Activated T-cell treated with anti-CD3 and anti-CD28 coated beads, Interleukin-2, amount 50 U/mL, for 72 hours (primary cell): Measurements from ENCODE around the gene ACTL10. TPM values are rescaled to one million over a fixed set of nuclear protein-coding genes. Genes with fewer than 3 reads are reported as not detected.

Experiments used
- ATAC-seq, 2 donors: fragments of 150-1000 bp; cut with Tn5 transposase; replicated peaks in 1 of 2; 2 replicates each; pipeline ENCODE4 v1.10.0; 2021; ENCODE audit warnings: moderate library complexity in 2 of 2, mild to moderate bottlenecking in 1 of 2
- DNase-seq, 2 donors: peaks; one replicate each; pipeline ENCODE4 v3.0.0; 2021 to 2022; ENCODE audit warnings: mixed read lengths in 1 of 2
- H3K27ac Mint-ChIP-seq: one replicate; pipeline ENCODE4 v1.8.0; 2022; ENCODE audit warnings: mild to moderate bottlenecking, moderate library complexity, mixed read lengths
- H3K27me3 Mint-ChIP-seq: one replicate; pipeline ENCODE4 v1.8.0; 2022; ENCODE audit warnings: low read depth, mixed read lengths
- H3K36me3 Mint-ChIP-seq, 2 donors: one replicate each; pipeline ENCODE4 v1.8.0; 2022; ENCODE audit warnings: mixed read lengths in 2 of 2, mild to moderate bottlenecking in 1 of 2; ENCODE audit not compliant: insufficient read depth in 2 of 2
- H3K4me1 Mint-ChIP-seq: one replicate; pipeline ENCODE4 v1.8.0; 2022; ENCODE audit warnings: low read depth, mixed read lengths
- H3K4me3 Mint-ChIP-seq, 2 donors: one replicate each; pipeline ENCODE4 v1.8.0; 2022; ENCODE audit warnings: mild to moderate bottlenecking in 2 of 2, mixed read lengths in 2 of 2, moderate library complexity in 2 of 2
- H3K9me3 Mint-ChIP-seq, 2 donors: one replicate each; pipeline ENCODE4 v1.8.0; 2022; ENCODE audit warnings: mixed read lengths in 2 of 2
- total RNA-seq, 2 donors: library from RNA; stranded (reverse); gene quantifications; one replicate each; pipeline ENCODE4 v1.2.3, GENCODE V29; 2022

Gene ACTL10
- total RNA-seq, 2 donors from 2014 or later: 1.4 to 1.8 TPM

GRCh38 chr20:33707668-33708067, 40.9 kb downstream of the ACTL10 start:
- DNase-seq: no peak
- ATAC-seq: no peak
- Mint-ChIP-seq H3K36me3 (peaks cover 3 to 5% of the 10 kb centered on the region in 2 donors), H3K9me3 (no peaks in the 10 kb centered on the region), H3K27ac (no peak overlapping the region), H3K27me3 (no peaks in the 10 kb centered on the region), H3K4me1 (peaks cover 23% of the 10 kb centered on the region), H3K4me3 (no peak overlapping the region)

- peak overlapping the region in 1 of 2 donors; percentile 30 for H3K4me3 Mint-ChIP-seq
- peaks cover 3 to 13% of the 10 kb centered on the region in 2 donors for H3K36me3 Mint-ChIP-seq
- no peaks in the 10 kb centered on the region for H3K9me3 Mint-ChIP-seq
- H3K27me3 Mint-ChIP-seq: no peaks in the 10 kb centered on the region
- DNase-seq (peak; percentile 9 to 29), ATAC-seq (peak; percentile 76 to 85)
- peak overlapping the region; percentile 88 for H3K27ac Mint-ChIP-seq
- H3K4me1 Mint-ChIP-seq: peaks cover 23% of the 10 kb centered on the region
Measured at GRCh38 chr20:33709398-33709797, 42.7 kb downstream of the ACTL10 start.

GRCh38 chr20:33709905-33710541, 43.3 kb downstream of the ACTL10 start:
- H3K9me3 Mint-ChIP-seq: no peaks in the 10 kb centered on the region
- DNase-seq: no peak
- peak; percentile 7 to 49 for ATAC-seq
- no peaks in the 10 kb centered on the region for H3K27me3 Mint-ChIP-seq
- peak overlapping the region; percentile 84 for H3K27ac Mint-ChIP-seq
- H3K36me3 Mint-ChIP-seq: peaks cover 3 to 13% of the 10 kb centered on the region in 2 donors
- no peak overlapping the region for H3K4me3 Mint-ChIP-seq
- H3K4me1 Mint-ChIP-seq: peaks cover 23% of the 10 kb centered on the region

DNA sequence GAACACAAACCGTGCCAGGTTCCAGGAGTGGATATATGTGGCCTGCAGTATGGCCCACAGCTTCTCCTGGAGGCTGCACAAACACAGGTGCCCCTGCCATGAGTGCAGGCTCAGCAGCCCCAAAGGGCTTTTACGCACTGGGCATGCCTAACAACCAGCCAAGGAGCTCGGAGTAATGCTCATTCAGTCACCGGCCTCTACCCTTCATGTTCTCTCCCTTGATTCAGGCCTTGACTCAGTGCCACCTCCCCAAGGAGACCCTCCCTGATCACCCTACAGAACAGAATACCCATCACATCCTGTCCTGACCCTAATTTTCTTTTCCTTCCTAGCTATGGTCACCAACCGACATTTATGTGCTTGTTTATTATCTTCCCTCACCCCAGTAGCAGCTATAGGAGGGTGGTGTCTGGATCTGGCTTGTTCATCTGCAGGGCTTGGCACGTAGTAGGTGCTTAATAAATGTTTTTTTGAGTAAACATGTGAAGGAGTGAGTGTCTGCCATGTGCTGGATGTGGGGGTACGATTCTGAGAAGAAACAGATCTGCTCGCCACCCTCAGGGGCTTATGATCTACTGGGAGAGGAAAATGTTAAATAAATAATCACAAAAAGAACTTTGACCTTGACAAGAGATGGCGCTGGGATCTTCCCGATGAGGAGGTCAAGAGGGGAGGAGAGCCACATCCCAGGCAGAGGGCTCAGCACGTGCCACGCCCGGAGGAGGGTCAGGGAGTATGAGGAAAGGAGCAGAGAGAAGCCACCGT, 44.1 kb downstream of the ACTL10 start:
- Mint-ChIP-seq H3K36me3 (peaks cover 3 to 13% of the 10 kb centered on the region in 2 donors), H3K9me3 (no peaks in the 10 kb centered on the region), H3K4me3 (no peak overlapping the region), H3K27ac (peak overlapping the region; percentile 72), H3K4me1 (peaks cover 23% of the 10 kb centered on the region), H3K27me3 (no peaks in the 10 kb centered on the region)
- ATAC-seq (no peak), DNase-seq (no peak)

DNA sequence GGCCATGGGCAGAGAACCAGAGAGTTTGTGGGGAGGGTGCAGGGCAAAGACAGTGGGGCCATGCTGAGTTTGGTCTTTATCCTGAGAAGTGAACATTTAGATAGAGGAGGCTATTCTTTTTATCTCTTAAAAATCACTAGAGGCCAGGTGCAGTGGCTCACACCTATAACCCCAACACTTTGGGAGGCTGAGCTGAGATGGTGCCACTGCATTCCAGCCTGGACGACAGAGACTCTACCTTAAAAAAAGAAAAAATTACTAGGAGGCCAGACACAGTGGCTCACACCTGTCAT, 44.6 kb downstream of the ACTL10 start:
- Mint-ChIP-seq H3K27ac (no peak overlapping the region), H3K36me3 (peaks cover 3 to 13% of the 10 kb centered on the region in 2 donors), H3K4me3 (no peak overlapping the region), H3K27me3 (no peaks in the 10 kb centered on the region), H3K4me1 (peaks cover 23% of the 10 kb centered on the region), H3K9me3 (no peaks in the 10 kb centered on the region)
- DNase-seq: no peak
- ATAC-seq: no peak

DNA sequence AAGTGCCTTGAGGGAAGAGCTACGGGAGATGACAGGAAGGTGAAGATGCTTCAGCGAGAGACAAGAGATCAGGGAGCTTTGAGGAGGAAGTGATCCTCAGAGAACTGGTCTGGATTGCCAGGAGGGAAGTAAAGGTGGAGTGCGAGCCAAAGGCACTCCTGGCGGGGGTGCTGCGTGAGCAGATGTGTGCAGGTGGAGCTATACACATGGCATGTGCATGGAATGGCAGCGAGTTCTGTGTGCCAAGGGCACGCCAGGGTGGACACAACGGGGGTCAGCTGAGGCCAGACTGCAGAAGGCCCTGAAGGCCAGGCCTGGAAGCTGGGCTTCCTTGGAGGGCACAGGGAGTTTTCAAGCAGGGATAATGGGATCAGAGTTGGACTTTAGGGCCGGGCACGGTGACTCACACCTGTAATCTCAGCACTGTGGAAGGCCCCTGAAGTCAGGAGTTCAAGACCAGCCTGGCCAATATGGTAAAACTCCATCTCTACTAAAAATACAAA, 47.2 kb downstream of the ACTL10 start:
- Mint-ChIP-seq H3K4me1 (peaks cover 25% of the 10 kb centered on the region), H3K9me3 (no peaks in the 10 kb centered on the region), H3K36me3 (peaks cover 3 to 13% of the 10 kb centered on the region in 2 donors), H3K27ac (no peak overlapping the region), H3K27me3 (no peaks in the 10 kb centered on the region), H3K4me3 (no peak overlapping the region)
- DNase-seq (no peak), ATAC-seq (no peak)

- Mint-ChIP-seq H3K27ac (no peak overlapping the region), H3K9me3 (peaks cover 2 to 3% of the 10 kb centered on the region in 2 donors), H3K27me3 (no peaks in the 10 kb centered on the region), H3K4me3 (no peak overlapping the region), H3K36me3 (peaks cover 4 to 10% of the 10 kb centered on the region in 2 donors), H3K4me1 (peaks cover 26% of the 10 kb centered on the region)
- no peak for ATAC-seq
- DNase-seq: no peak
Measured at GRCh38 chr20:33716498-33716897, 49.8 kb downstream of the ACTL10 start.

Other genes with a start within 250 kb of the ACTL10 start
- gene SNTA1, start 223.2 kb upstream of the ACTL10 start, total RNA-seq: 1 to 10 TPM; 2.2 to 3.7 TPM
- gene CBFA2T2, start 176.8 kb upstream of the ACTL10 start, total RNA-seq: 10 to 100 TPM; 14.4 to 15.7 TPM
- gene C20orf144, start 4.6 kb upstream of the ACTL10 start, total RNA-seq: under 1 TPM; 0.17 to 0.23 TPM
- 10 to 100 TPM; 18.5 to 18.8 TPM for gene NECAB3, start 7.5 kb downstream of the ACTL10 start, total RNA-seq
- 10 to 100 TPM; 64.5 to 81.5 TPM for gene E2F1, start 19.4 kb downstream of the ACTL10 start, total RNA-seq
- 10 to 100 TPM; 12.8 to 16.9 TPM for gene PXMP4, start 53.4 kb downstream of the ACTL10 start, total RNA-seq
- 1 to 10 TPM; 3.0 to 3.3 TPM for gene ZNF341, start 65.1 kb downstream of the ACTL10 start, total RNA-seq
- 100 to 1,000 TPM; 102 to 104 TPM for gene CHMP4B, start 144.4 kb downstream of the ACTL10 start, total RNA-seq